ENCODE data around the gene PRR16.

GRCh38 chr5:120546922-120547321 is 82.8 kb downstream of the PRR16 start:
- TF ChIP-seq CTCF (IDR thresholded peaks at IDR 0.05; ENCODE audit: low read length) = no peak
- no peak for TF ChIP-seq EZH2phosphoT487 (IDR thresholded peaks at IDR 0.05; ENCODE audit: low read length)
